ENCODE results near the gene DNASE1L1.

The DNASE1L1 gene

GRCh38 chrX:154457491-154458115, 48.5 kb upstream of the DNASE1L1 start (continued):
- no peak for TF ChIP-seq ZBTB11 (tag by site-specific recombination; conservative IDR thresholded peaks at IDR 0.05; ENCODE audit: low read depth)
- TF ChIP-seq ZNF292 (tag by site-specific recombination; IDR thresholded peaks at IDR 0.05; ENCODE audit: borderline replicate concordance, low read depth), result no peak
- peak; percentile 71 for TF ChIP-seq KLF8 (tag by site-specific recombination; IDR thresholded peaks at IDR 0.05)
- TF ChIP-seq ZNF585B (tag by site-specific recombination; IDR thresholded peaks at IDR 0.05), result peak; percentile 46
- no peak for TF ChIP-seq ZNF354C (tag by site-specific recombination; IDR thresholded peaks at IDR 0.05; ENCODE audit: borderline replicate concordance, low read depth)
- no peak for TF ChIP-seq ZNF148 (tag by site-specific recombination; IDR thresholded peaks at IDR 0.05; ENCODE audit: borderline replicate concordance)
- no peak for TF ChIP-seq KLF16 (tag by site-specific recombination; IDR thresholded peaks at IDR 0.05)
- TF ChIP-seq ZNF830 (tag by site-specific recombination; IDR thresholded peaks at IDR 0.05; ENCODE audit: low read depth), result no peak
- no peak for TF ChIP-seq ZNF791 (tag by site-specific recombination; IDR thresholded peaks at IDR 0.05)
- no peak for TF ChIP-seq HIC1 (tag by site-specific recombination; IDR thresholded peaks at IDR 0.05)
- TF ChIP-seq ZSCAN16 (tag by site-specific recombination; IDR thresholded peaks at IDR 0.05), result no peak
- 0 out of 2 replicates have a peak, but pooled peaks have one; percentile 65 for TF ChIP-seq ZEB2 (tag by site-specific recombination; IDR thresholded peaks at IDR 0.05)
- peak; percentile 33; the same call in 1 of the 2 replicates for TF ChIP-seq KLF1 (tag by site-specific recombination; IDR thresholded peaks at IDR 0.05)
- no peak for TF ChIP-seq ZNF701 (tag by site-specific recombination; IDR thresholded peaks at IDR 0.05)
- TF ChIP-seq ZFP41 (tag by site-specific recombination; IDR thresholded peaks at IDR 0.05; ENCODE audit: borderline replicate concordance), result no peak
- TF ChIP-seq PRDM2 (tag by site-specific recombination; IDR thresholded peaks at IDR 0.05; ENCODE audit: borderline replicate concordance), result no peak
- TF ChIP-seq ZNF692 (tag by site-specific recombination; IDR thresholded peaks at IDR 0.05), result no peak
- TF ChIP-seq ZBTB17 (tag by site-specific recombination; IDR thresholded peaks at IDR 0.05), result peak; percentile 40
- 0 out of 2 replicates have a peak, but pooled peaks have one; percentile 23 for TF ChIP-seq ZNF324 (tag by site-specific recombination; IDR thresholded peaks at IDR 0.05)
- no peak for TF ChIP-seq ZNF621 (tag by site-specific recombination; IDR thresholded peaks at IDR 0.05)
- peak; percentile 34; the same call in 1 of the 2 replicates for TF ChIP-seq KLF7 (tag by site-specific recombination; IDR thresholded peaks at IDR 0.05; ENCODE audit: borderline replicate concordance)
- TF ChIP-seq ZNF600 (tag by site-specific recombination; IDR thresholded peaks at IDR 0.05), result peak; percentile 68
- no peak for TF ChIP-seq OSR2 (tag by site-specific recombination; IDR thresholded peaks at IDR 0.05)
- peak; percentile 58; the same call in 1 of the 2 replicates for TF ChIP-seq GLIS2 (tag by site-specific recombination; IDR thresholded peaks at IDR 0.05)

Data from HEK293 (cell line).